Stimulated activated CD8-positive, alpha-beta memory T cell treated with anti-CD3 and anti-CD28 coated beads, Interleukin-7, amount 100 ng/mL, for 1 hour (primary cell): ENCODE results near the gene DNAJC16.

ENCODE experiments used
- DNase-seq, 2 donors: peaks; one replicate each; pipeline ENCODE4 v3.0.0-alpha.2; 2020; ENCODE audit warnings: low read depth in 2 of 2

Gene DNAJC16

DNA sequence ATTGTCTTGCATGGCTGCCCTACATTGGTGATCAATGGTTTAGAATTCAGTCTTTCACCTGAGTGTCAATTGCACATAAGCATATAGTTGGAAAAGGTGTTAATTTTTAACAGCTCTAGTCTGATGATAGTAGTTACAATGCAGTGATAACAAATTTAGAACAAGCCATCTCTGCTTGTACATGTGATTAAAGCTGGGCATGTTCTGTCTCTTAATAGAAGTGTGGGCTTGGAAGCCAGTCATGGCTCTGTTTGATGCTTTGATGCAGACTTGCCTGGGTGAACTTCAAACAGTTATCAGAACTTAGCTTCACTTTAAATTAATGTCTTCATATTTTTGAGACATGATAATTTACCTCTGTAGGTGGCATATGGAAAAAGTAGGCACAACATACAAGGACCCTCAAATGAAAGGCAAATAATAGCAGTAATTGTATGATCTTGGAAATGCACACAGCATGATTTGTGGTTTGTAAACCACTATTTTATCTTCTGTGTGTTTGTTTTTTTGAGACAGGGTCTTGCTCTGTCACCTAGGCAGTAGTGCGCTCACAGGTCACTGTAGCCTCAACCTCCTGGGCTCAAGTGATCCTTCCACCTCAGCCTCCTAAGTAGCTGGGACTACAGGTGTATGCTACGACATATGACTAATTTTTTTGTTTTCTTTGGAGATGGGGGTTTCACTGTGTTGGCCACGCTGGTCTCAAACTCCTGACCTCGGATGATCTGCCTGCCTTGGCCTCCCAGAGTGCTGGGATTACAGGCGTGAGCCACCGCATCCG lies 94.4 kb downstream of the DNAJC16 start:
- DNase-seq: no peak

DNA sequence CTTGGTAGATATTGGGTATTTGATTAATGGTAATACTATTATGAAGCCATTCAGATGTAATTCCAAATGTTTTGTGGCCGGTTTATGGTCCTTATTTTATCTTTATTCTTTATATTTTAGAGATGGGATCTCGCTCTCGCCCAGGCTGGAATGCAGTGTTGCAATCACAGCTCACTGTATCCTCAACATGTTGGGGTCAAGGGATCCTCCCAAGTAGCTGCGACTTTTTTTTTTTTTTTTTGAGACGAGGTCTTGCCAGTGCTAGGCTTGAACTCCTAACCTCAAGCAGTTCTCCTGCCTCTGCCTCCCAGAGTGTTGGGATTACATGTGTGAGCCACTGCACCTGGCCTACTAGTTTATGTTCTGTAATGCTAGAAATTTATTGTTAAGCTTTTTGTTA lies 95.3 kb downstream of the DNAJC16 start:
- DNase-seq: no peak

DNA sequence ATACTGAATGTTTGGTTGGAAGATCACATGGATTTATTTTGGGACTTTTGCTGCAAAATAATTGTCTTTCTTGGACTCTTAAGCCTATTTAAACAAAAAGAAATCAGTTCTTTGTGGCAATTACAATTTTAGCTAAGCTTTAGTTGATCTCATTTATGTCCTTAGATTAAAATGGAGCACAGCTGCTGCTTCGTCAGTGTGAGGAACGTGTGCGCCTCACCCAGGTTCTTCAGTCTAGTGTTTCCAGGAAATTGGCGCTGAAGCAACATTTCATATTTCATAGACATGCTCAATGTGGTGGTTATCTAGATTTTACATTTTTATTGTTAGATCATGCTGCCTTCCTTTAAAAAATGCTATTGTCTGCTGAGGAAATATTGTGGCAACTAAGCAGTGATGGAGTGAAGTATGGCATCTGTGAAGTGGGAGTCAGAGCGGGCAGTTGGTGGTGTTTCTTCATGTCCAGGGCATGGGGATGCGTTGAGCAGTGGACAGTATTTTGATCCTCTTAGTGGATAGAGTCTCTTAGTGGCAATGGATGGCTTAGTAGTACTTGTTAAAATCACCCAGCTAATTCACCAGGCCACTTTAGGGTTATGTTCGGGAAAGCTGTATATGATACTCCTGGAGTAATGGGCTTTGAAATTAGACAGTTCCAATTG lies 96.2 kb downstream of the DNAJC16 start:
- DNase-seq: no peak

- DNase-seq: no peak
Measured at GRCh38 chr1:15623435-15623834, 96.8 kb downstream of the DNAJC16 start.

GRCh38 chr1:15624133-15624714 lies 97.6 kb downstream of the DNAJC16 start:
- no peak for DNase-seq

DNA sequence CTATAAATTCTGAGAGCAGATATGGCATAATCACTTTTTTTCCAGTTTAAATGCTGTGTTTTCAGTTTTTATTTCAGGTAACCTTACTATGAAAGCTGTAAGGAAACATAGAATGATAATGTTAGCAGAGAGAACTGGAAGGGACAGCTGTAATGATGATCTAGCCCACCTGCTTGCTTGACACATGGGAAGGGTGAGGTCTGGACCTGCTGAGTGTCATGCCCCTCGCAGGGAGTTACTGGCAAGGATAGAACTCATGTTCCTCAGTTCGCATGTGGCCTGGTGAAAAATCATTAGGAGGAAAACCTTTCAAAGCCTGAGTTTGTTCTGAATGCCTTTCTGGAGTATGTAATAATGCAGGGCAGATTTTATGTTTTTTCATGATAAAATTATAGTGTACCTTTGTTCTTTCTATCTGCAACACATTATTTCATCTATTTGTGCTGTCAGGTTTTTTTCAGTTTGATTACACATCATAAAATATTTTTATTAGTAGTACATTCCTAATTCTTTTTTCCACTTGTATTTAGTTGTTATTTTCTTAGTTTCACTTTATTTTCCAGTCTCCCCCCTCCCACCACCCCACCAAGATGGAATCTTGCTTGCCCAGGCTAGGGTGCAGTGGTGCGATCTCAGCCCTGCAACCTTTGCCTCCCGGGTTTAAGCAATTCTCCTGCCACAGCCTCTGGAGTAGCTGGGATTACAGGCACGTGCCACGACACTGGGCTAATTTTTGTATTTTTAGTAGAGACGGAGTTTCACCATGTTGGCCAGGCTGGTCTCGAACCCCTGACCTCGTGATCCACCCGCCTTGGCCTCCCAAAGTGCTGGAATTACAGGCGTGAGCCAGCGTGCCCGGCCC lies 98.6 kb downstream of the DNAJC16 start:
- no peak for DNase-seq
